ENCODE measurements around the gene SPAG16.
"Not testable (repeated sequence)": the region's sequence is repeated elsewhere in the genome, so short reads cannot be mapped to it uniquely, and the experiment has no call there.

The SPAG16 gene

GRCh38 chr2:213274143-213274542 is 10.1 kb upstream of the SPAG16 start:
- DNase-seq: no peak

DNA sequence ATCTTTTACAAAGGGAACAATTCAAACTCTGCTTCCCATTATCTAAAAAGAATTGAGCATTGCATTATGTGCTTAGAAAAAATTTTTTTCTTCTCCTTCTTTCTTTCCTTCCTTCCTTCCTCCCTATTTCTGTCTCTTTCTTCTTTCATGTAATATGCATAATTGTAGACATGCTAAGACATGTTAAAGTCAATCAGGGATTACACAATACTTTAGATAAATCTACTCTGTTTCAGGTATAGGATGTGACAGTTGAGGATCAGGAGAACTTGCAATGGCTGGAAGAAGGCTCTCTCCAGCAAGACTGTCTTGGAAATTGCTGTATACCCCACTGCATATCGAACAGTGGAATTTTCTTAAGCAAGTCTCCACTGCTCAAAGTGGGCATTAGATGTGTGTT is 9.0 kb upstream of the SPAG16 start:
- DNase-seq: no peak

DNA sequence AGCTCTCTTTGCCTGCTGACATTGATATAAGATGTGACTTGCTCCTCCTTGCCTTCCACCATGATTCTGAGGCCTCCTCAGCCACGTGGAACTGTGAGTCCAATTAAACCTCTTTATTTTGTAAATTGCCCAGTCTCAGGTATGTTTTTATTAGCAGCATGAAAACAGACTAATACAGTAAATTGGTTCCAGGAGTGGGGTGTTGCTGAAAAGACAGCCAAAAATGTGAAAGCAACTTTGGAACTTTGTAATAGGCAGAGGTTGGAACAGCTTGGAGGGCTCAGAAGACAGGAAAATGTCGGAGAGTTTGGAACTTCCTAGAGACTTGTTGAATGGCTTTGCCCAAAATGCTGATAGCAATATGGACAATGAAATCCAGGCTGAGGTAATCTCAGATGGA is 7.1 kb upstream of the SPAG16 start:
- DNase-seq: not testable (repeated sequence)

- DNase-seq: no peak
Measured at GRCh38 chr2:213279116-213279620, 5.1 kb upstream of the SPAG16 start.

DNA sequence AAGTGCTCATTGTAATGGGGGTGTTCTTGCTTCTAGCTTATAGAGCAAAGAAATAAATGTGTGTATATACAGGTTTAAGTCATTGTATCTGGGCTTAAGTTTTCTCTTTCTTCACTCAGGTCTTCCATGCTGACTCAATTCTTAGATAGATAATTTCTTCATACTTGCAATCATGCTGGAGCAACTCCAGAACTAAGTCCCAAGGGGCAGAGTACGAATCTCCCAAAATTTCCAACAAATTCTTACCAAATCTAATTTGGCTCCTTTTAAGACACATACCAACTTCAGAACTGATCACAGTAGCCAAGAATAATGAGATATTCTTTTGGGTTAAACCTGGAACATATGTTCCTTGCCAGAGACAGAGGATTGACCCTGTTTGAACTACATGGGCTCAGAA is 4.3 kb upstream of the SPAG16 start:
- DNase-seq: no peak

- no peak for DNase-seq
Measured at GRCh38 chr2:213281156-213281555, 3.1 kb upstream of the SPAG16 start.

GRCh38 chr2:213285404-213285803 is 1.1 kb downstream of the SPAG16 start:
- DNase-seq: no peak

- DNase-seq: no peak
Measured at GRCh38 chr2:213286161-213286560, 1.9 kb downstream of the SPAG16 start.

DNA sequence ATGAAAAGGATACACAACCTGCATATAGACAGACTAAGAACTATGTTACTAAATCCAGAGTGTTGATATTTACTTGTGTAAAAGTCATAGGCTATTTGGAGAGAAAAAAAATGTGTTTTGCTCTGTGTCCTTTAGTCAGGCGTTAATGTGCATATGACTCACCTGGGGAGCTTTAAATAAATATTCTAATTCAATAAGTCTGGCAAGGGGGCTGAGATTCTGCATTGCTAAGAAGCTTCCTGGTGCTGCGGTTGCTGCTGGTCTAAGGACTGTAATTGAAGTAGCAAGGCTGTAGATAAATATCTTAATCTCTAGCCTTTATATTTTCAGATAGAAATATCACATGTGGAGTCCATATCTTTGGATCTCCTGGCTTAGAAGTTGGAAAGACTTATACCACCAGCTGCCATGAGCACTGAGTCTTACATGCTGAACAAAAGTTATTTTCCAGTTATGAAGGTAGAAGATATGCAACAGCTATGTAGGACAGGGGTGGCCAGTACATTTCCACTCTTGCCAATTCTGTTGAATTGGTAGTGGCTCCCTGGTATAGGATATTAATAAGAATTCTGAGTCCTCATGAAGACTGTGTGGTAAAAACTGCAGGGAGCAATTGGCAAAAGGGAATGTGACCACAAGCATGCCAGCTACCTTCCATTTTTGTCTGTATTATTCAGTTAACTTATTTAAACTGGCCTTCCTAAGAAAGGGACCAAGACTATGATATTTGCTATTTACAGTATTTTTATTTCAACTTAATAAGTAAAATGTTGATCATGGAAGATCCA is 4.8 kb downstream of the SPAG16 start:
- DNase-seq: no peak

DNA sequence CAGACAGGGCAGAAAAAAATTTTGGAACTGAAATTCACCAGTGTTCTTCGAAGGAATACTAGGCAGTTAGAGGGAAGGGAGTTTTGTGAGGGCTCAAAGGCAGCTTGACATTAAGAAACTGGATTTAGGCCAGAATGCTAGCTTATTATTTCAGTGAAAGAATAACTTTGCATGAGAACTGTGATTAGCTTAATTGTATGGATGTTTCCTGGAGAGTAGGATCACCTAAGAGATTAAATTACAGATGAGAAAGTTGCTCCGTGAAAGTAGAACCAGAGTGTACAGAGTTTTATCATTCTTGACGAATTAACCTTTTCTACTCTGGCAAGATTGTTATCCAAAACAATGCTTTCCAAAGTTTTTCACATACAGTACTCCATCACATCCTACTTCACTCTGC is 6.2 kb downstream of the SPAG16 start:
- no peak for DNase-seq

DNA sequence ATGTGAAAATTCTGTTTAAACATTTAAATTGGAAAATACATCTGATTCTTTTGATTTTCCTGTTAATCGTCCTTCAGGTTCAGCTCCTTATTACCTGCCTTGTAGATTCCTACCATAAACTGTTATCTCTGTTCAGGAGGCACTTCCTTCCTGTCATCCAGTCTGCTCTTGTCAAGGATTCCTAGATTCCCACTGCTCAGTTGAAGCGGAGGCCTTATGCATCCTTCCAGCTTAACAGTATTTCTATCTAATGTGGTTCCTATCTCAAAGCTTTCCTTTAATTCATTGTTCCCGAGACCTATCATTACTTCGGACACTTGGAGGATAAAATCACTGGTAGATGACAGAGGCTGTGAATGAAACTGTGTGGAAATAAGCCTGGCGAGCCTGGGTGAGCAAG is 12.0 kb downstream of the SPAG16 start:
- DNase-seq: no peak

GRCh38 chr2:213306316-213306942 is 22.2 kb downstream of the SPAG16 start:
- DNase-seq: no peak

DNA sequence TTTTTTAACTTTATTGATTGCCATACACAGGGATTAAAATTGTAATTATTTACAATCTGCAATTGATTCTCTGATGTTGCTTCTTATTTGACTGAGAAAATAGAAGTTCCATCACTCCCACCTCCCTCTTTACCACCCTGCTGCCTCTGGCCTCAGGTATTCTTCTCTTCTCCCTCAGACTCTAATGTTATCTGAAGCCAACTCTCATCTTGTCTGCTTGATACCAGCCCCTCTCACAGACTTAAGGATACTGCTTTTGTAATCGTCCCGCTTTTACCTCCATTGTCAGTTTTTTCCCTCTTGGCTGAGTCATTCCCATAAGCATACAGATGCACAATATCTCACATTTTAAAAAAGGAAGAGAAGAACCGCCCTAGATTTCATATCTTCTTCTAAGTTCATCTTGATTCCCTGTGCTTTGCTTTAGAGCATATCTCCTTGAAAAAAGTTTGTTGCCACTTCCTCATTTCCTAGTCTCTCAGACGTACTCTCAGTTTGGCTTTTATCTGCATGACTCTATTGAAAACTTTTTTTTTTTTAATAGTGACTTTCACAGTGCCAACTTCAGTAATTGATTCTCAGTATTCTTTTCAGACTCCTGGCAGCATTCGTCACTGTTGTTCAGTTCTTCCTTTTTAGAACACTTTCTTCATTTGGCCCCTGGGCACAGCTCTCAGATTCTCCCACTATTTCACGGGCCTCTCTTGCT is 31.1 kb downstream of the SPAG16 start:
- DNase-seq: no peak

DNA sequence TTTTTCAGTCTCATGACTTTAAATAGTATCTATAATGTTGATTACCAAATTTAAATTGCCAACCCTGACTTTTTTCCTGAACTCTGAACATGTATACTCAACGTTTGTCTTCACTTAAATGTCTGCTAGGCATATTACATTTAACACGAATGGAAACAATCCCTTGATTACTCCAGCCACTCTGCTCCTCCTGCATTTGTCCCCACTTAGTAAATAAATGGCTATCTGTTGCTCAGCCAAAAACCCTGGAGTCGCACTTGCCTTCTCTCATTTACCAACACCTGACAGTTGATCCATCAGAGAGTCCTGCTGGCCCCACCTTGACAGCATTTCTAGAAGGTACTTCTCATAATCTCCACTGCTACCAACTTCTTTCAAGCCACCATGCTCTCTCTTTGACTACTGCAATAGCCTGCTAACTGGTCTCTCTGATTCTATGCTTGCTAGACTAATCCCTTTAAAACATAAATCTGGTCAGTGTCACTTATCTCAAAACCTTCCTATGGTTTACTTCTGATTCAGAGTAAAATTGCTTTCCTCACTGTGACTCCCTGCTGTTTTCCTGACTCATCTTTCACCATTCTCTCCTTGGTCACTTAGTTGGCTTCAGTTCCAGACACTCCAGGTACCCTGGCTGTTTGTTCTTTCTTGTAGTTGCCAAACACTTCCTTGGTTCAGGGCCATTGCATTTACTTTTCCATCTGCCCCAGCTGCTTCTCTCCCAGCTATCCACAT is 31.9 kb downstream of the SPAG16 start:
- no peak for DNase-seq

GRCh38 chr2:213317929-213318328 is 33.7 kb downstream of the SPAG16 start:
- DNase-seq: no peak

DNA sequence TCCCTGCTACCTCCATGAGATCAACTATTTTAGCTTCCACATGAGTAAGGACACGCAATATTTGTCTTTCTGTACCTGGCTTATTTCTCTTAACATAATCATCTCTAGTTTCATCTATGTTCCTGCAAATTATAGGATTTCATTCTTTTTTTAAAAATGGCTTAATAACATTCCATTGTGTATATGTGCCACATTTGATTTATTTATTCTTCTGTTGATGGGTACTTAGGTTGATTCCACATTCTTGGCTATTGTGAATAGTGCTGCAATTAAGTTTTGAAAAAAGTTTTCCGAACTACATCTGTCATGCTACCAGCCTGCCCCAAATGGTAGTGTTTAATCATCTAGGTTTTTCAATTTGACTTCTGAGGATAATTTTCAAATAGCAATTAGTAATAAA is 36.3 kb downstream of the SPAG16 start:
- DNase-seq: no peak

DNA sequence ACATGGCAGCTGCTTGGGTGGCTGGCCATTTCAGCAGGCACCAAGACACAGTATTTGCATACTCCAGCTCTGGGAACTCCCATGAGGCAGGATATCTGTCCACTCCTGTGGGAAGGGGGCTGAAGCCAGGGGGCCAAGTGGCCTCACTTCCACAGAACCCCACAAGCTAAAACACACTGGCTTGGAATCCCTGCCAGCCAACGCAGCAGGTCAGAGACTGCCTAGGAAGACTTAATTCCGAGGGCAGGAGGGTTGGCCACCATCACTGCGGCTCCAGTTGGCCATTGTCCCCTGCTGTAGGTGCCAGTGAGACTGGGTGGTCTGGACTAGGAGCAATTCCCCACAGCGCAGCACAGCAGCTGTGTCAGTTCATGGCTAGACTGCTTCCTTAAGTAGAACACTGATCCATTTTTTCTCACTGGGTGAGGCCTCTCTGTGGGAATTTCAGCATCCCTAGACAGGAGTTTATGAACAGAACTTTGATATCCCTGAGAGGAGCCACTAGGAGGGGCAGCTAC is 52.0 kb downstream of the SPAG16 start:
- DNase-seq: no peak

DNA sequence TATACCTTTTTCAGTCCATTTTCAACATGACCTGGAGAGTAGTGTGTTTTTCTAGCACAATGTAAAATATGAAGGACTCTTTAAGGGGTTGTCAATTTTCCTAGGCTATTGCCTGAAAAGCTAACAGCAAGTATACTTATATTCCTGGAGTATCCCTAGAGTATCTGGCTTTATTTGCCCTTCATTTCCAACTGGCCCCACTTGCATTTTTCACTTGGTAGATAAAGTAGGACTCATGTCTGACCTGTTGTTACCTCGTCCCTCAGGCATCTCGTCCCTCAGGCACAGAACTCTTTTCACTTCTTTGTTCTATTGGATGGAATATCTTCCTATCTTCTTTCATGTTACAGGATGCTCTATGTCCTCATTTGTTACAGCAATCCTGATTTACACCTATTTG is 69.2 kb downstream of the SPAG16 start:
- no peak for DNase-seq

DNA sequence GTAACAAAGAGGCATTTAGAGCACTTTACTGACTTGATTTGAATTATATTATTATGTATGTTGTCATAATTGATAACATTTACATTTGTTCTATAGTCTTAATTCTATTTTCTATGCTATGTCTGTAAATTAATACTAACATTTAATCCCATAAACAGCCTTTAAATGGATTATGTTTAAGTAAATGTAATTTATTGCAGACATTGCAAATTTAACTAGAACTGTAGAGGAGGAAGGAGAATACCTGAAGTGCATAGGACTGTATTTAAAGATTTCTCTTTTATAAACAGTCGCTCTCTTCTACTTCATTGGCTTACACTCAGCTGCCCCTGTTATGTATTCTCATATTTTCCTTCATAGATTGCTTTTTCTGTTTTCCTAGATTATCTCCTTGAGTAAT is 92.4 kb downstream of the SPAG16 start:
- DNase-seq: no peak

- DNase-seq: not testable (repeated sequence)
Measured at GRCh38 chr2:213407027-213407426, 122.8 kb downstream of the SPAG16 start.

- not testable (repeated sequence) for DNase-seq
Measured at GRCh38 chr2:213408426-213409070, 124.3 kb downstream of the SPAG16 start.

DNA sequence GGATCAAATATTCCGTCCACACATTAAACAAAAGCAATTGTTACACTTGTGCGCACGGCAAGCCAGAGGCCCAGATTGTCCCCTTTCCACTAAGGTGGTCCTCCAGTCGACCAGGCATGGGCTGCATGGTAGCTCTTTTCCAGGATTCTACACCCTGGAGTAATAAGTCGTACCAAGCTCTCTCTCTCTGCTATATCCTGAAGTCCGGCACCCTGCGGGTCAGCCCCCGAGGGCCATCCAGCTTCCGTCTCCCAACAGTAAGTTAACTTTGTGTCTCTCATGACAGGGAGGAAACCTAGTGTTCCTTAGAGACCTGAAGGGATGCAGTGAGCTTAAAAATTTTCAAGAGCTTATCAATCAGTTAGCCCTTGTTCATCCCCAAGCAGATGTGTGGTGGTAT is 126.4 kb downstream of the SPAG16 start:
- not testable (repeated sequence) for DNase-seq

Measured in CD4-positive, alpha-beta T cell treated with Interleukin-17A for 4 hours (primary cell).